C4-2B (cell line): Measurements from ENCODE around the gene CD68.

ENCODE experiments used
- H3K27ac ChIP-seq: fragments of 450-650 bp; 2 replicates; pipeline ENCODE4 v1.5.1; 2017
- CTCF ChIP-seq: fragments of 450-650 bp; conservative IDR thresholded peaks from 2 replicates; pipeline ENCODE4 v1.5.1; 2017; ENCODE audit warnings: mild to moderate bottlenecking
- ZFX ChIP-seq: fragments of 450-650 bp; IDR thresholded peaks from 2 replicates; pipeline ENCODE4 v1.6.1; 2017

CD68 gene

GRCh38 chr17:7572588-7573323 is 6.7 kb upstream of the CD68 start:
- TF ChIP-seq ZFX = 0 out of 2 replicates have a peak, but pooled peaks have one; percentile 3
- no peak for TF ChIP-seq CTCF
- peak overlapping the region; percentile 100 for H3K27ac ChIP-seq

GRCh38 chr17:7573324-7574080 is 5.9 kb upstream of the CD68 start:
- H3K27ac ChIP-seq = peak overlapping the region; percentile 100
- TF ChIP-seq CTCF (no peak), ZFX (0 out of 2 replicates have a peak, but pooled peaks have one; percentile 6)

GRCh38 chr17:7574176-7574953 is 5.1 kb upstream of the CD68 start:
- TF ChIP-seq ZFX (no peak), CTCF (no peak)
- H3K27ac ChIP-seq = peak overlapping the region; percentile 100

DNA sequence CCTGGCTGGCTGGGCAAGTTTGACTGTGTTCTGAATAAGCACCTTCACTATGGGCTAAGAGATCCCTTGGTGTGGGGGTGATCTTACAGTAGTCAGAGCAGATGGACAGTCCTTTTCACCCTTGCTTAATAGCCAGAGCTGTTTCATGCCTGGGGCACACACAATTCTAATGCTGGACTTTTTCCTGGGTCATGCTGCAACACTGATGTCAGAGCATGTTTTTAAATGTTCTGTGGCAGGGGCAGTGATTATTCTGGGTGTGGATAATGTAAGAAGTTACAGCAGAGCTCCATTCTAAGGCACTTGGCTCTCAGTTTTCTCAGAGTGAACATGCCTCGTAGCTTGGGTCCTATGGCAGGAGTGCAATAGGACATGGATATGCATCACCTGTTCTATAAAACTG is 4.0 kb upstream of the CD68 start:
- TF ChIP-seq CTCF = no peak
- TF ChIP-seq ZFX = no peak
- H3K27ac ChIP-seq = peak overlapping the region; percentile 100; the same call in 1 of the 2 replicates

- peak overlapping the region; percentile 100; the same call in 1 of the 2 replicates for H3K27ac ChIP-seq
- no peak for TF ChIP-seq ZFX
- no peak for TF ChIP-seq CTCF
Measured at GRCh38 chr17:7575959-7576358, 3.5 kb upstream of the CD68 start.

GRCh38 chr17:7576432-7576937 is 3.0 kb upstream of the CD68 start:
- no peak for TF ChIP-seq ZFX
- TF ChIP-seq CTCF = no peak
- H3K27ac ChIP-seq = no peak overlapping the region
